HL-60/S4 (cell line): ENCODE data around the gene PDGFC.

Experiments used
- in situ Hi-C: fragments of 300-500 bp; cut with MboI; formaldehyde crosslinking; loops from 2 replicates; pipeline ENCODE4 v1.14.3; 2022; ENCODE audit warnings: low sequenced_read_pairs

The PDGFC gene

DNA sequence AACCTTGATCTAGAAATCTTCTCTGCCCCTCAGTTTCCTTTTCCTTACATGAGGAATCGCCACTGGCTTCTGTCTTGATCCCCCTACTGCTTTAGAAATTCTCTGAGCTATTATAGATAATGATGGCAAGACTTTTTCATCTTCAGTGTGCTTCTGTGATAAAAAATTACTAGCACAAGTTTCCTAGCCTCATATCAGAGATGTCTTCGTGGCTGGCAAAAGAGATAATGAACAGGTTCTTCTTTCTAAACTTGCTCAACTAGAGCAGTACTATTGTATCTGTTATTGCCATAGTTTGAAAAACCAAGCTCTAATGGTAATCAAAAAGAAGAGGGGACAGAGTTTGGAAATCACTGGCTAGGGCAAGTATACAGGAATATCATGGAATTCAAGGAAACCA lies 4.1 kb upstream of the PDGFC start:
- in situ Hi-C loops: no loop called here

DNA sequence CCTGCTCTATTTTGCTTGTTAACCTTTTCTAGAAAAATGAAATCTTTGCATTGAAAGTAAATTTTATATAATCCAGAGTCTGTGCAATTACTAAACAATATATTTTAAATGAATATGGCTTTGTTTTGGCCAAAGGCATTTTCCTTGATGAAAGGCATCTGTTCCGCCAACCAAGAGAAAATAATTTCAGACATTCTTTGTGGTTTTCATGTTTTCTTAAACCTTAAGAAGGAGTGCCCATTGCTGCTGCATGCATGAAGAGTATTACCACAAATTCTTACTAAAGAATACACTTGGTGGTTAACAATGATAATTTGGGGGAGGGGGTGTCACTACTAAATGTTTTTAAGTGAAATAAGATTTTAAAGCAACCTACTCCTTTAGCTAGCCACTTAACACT lies 2.7 kb upstream of the PDGFC start:
- in situ Hi-C loops: no loop called here

DNA sequence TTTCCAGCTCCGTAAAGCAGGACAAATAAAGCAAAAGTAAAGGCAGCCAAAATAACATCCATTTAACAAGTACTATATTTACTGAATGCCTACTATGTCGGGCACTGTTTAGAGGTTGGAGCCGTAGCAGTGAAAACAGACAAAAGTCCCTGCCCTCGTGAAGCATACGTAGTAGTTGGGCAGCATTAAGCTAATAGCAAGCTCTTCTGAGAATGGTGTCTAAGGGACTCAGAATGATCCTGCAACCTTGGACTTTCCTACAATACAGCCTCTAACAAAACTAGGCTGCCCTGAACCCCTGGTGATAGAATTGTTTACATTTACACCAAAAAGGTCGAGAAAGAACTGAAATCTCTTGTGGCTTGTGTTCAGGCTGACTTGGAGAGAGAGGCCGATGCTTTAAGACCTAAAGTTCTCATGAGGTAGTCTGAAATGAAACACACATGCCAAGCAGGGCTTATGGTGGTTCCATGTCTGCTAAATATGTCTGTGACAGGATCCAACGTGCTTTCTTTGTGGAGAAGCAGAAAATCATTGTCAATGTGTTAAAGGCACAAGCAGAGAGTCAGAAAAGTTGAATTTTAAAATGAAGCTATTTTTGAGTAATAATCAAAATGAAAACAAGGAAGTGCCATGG lies 898 bp upstream of the PDGFC start:
- in situ Hi-C loops: no loop called here

DNA sequence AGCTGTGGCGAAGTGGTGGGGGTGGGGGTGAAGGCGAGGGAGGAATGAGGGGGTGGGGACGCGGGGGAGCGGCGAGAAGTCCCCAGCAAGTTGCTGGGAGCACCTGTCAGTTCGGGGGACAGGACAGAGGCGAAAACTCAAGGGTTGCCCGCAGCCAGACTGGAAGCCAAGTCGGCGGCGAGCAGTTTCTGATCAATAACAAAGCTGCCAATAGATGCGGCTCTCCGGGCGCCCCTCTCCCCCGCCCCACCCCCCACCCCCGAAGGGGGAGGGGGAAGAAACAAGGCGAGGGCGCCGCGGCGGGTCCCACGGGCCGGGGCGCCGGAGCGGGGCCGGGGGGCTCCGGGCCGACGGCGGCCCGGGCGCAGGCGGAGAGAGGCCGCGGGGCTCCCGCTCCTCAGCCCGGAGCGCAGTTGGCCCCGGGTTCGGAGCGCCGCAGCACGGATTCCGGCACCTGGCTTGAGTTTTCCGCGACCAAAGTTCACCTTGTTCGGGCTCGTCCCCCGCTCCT lies 379 bp downstream of the PDGFC start:
- in situ Hi-C loops: no loop called here

- in situ Hi-C loops: no loop called here
Observed at GRCh38 chr4:156970501-156971164, 966 bp downstream of the PDGFC start.

GRCh38 chr4:156969911-156970310 lies 1.7 kb downstream of the PDGFC start:
- in situ Hi-C loops: no loop called here

DNA sequence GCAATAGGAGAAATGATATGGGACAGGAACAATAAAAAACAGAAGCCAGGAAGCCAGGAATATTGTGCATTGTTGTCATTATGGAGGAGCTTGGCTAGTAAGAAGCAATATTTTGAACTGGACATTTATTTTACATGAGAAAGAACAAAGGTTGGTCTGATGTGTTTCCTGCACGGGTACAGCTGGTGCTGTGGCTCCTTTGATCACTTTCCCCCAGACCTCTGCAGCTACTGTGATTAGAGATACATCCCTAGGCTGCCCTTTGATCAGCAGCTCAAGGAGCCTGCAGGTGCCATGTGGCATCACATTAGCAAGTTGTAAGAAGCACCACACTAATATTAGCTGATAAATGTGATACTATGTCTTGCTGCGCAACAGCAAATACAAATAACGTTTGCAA lies 2.5 kb downstream of the PDGFC start:
- in situ Hi-C loops: no loop called here

GRCh38 chr4:156968479-156968984 lies 3.1 kb downstream of the PDGFC start:
- in situ Hi-C loops: no loop called here

GRCh38 chr4:156966836-156967235 lies 4.8 kb downstream of the PDGFC start:
- in situ Hi-C loops: no loop called here

DNA sequence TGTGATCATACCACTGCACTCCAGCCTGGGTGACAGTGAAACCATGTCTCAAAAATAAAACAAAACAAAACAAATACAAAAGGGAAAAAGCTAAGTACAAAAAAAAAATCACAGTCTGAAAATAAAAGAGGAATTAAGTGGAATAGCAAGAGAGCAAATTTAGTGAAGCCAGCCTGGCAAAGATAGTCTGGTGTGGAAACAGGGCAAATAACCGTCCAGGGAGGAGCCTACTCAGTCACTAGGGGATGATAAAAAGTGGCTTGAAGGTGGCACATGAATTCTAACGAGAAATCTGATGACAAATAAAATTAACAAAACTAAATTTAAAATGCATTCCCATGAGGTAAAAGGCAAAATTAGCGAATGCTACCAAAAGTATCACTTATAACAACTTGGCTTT lies 8.2 kb downstream of the PDGFC start:
- in situ Hi-C loops: no loop called here

GRCh38 chr4:156962528-156962974 lies 9.0 kb downstream of the PDGFC start:
- in situ Hi-C loops: no loop called here

GRCh38 chr4:156962058-156962358 lies 9.6 kb downstream of the PDGFC start:
- in situ Hi-C loops: no loop called here

- in situ Hi-C loops: no loop called here
Observed at GRCh38 chr4:156961196-156962057, 10.2 kb downstream of the PDGFC start.

GRCh38 chr4:156959298-156959702 lies 12.3 kb downstream of the PDGFC start:
- in situ Hi-C loops: no loop called here

DNA sequence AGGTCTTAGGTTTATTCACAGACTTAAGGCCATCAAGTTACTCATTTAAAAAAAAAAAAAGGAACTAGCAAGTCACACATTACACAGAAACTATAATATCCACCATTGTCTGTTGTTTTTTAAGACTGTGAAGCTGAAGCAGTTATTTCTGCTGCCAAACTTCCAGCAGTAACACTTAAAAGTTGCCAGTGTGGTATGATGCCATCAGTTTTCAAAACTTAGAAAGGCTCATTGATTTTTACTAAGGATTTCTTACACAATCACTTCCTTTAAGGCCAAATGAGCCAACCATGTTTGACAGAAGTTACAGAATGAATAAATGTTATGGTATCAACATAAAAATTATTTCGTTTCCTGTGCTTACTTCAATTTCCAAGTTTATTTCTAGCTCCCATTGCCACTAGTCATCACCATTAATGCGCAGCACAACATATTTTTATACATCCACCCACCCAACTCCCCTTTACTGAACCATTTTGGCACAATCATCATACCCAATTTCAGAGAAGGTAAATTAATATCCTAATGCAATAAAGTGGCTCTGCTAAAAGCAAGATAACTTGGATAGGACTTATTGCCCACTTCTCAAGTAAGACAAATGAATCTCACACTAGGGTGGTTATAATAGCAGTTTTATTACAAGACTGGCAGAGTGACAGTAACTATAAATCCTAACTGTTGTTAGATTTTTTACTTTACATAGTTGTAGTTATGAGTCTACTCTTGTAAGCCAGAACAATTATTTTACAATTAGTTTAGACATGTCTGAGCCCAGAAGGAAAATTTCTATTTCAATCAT lies 13.1 kb downstream of the PDGFC start:
- in situ Hi-C loops: no loop called here

DNA sequence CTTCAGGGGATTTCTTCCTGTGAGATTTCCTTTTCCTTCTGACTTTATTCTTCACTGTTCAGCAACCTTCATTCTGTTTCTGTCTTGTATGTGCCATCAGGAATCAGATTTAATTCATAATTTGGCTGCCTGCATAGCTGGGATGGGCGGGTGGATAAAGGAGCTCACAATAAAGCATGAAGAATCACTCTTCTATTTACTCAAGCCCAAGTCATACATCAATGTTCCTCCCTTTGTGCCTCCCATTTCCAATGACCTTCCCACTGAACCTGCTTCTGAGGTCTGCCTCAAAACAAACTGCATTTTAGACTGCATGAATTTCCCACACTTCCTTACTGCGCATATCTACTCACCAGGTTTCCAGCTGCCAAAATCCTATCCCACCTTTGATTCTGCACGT lies 14.0 kb downstream of the PDGFC start:
- in situ Hi-C loops: no loop called here

GRCh38 chr4:156956826-156957368 lies 14.7 kb downstream of the PDGFC start:
- in situ Hi-C loops: no loop called here

GRCh38 chr4:156956359-156956758 lies 15.2 kb downstream of the PDGFC start:
- in situ Hi-C loops: no loop called here

DNA sequence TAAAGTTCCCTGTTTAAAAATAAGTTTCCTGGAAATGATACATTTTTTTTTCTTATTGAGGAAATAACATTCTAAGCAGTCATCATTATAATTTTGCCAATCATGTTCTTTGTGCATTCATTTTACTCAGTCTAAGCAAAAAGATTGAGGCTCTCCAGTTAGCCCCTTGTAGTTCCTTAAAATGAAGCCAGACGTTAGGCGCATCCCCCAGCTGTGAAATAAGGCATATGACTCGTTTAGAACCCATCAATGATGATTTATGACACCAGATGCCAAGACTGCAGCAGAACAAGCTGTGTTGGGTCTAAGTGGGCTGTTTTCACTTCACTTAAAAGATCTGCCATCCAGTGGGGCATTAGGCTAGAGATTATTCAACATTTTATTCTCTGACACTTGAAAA lies 17.0 kb downstream of the PDGFC start:
- in situ Hi-C loops: no loop called here

- in situ Hi-C loops: no loop called here
Observed at GRCh38 chr4:156953951-156954350, 17.6 kb downstream of the PDGFC start.

DNA sequence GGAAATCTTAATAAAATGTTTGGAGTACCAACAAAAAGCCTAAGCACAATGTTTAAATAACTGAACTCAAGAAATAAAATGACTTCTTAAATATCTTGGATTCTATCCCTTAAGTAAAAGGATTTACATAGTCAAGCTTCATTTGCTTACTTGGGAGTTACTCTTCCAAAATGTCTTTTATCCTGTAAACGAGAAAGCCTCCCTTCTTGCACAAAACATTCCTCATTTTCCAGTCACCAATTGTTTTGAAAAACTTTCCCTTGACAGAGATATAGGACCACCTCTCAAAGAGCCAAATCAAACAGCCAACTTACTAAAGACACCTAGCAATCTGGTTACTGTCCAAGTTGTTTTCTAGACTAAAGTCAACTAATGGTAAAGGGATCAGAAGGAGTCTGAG lies 18.6 kb downstream of the PDGFC start:
- in situ Hi-C loops: no loop called here
